ENCODE measurements around the gene ZFP36L1. TPM values are rescaled to one million over a fixed set of nuclear protein-coding genes. Genes with fewer than 3 reads are reported as not detected.
A peak's percentile ranks its signal among the peaks of the same experiment; 100 is the strongest.

The ZFP36L1 gene
- total RNA-seq, 2 donors from 2014 or later, result 233 to 326 TPM

DNA sequence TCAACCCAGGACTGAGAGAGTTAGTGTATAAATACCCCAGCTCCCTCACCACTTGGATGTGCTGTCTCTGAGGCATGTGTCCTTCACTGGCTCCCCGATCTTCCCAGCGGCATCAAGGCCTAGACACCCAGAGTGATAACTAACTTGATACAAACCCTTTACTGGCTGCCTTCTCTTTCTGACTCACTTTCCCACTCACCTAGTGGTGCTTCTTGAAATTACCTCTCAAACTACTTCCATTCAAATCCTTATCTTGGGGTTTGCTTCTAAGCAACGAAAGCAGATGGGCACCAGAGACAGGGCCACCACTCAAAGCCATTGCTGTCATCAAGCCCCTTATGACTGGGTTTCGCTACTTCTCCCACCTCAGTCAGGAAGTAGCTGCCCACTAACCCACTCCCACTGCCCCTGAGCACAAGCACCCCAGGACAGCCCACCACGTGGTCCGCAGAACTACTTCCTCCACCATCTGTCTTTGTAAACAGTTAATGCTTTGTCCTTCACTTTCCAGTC is 17.2 kb downstream of the ZFP36L1 start:
- Histone ChIP-seq H3K4me1 (ENCODE audit: control insufficient read depth in 1 of 2, low read depth in 2 of 2) (peaks cover 13 to 36% of the 10 kb centered on the region in 2 donors), H3K4me3 (no peak overlapping the region), H3K27ac (peak overlapping the region in 1 of 2 donors; percentile 49), H3K9me3 (no peaks in the 10 kb centered on the region), H3K27me3 (replicated peaks; ENCODE audit: insufficient read depth) (no peaks in the 10 kb centered on the region), H3K36me3 (no peaks in the 10 kb centered on the region)
- DNase-seq (ENCODE audit: low spot score) (no peak), ATAC-seq (ENCODE audit: insufficient number of reproducible peaks, low FRiP score, low read depth) (no peak)
- TF ChIP-seq, protein P1, sequence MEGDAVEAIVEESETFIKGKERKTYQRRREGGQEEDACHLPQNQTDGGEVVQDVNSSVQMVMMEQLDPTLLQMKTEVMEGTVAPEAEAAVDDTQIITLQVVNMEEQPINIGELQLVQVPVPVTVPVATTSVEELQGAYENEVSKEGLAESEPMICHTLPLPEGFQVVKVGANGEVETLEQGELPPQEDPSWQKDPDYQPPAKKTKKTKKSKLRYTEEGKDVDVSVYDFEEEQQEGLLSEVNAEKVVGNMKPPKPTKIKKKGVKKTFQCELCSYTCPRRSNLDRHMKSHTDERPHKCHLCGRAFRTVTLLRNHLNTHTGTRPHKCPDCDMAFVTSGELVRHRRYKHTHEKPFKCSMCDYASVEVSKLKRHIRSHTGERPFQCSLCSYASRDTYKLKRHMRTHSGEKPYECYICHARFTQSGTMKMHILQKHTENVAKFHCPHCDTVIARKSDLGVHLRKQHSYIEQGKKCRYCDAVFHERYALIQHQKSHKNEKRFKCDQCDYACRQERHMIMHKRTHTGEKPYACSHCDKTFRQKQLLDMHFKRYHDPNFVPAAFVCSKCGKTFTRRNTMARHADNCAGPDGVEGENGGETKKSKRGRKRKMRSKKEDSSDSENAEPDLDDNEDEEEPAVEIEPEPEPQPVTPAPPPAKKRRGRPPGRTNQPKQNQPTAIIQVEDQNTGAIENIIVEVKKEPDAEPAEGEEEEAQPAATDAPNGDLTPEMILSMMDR (IDR thresholded peaks at IDR 0.05), result no peak

DNA sequence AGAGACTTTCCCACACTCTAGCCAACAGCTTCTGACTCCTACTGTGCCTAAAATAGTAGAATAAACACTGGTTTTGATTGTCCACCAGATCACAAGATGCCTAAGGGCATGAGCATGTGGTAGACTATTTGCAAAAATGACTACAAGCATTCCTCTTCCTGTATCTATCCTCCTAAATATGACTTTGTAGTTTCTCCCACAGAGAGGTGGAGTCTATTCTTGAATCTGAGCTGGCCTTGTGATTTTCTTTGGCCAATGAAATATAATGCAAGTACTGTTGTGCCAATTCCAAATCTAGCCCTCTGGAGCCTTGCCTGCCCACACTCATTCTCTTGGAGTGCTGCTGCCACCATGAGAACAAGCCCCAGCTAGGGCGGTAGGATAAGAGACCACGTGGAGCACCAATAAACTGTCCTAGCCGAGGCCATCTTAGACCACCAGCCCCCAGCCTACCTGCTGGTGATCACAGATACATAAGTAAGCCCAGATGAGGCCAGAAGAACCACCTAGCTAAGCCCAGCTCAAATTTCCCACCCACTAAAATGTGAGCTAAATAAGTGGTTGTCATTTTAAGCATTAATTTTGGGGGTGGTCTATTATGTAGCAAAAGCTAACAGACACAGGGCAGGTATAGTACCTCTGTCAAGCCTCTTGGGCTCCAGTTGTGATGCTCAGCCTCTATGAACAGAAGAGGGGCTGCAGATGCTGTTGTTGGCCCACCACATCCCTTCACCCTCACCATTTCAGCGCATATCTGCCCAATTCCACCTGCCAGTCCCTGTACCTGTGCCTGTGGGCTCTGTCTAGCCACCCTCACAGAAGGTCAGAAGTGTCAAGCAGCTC is 17.9 kb downstream of the ZFP36L1 start:
- H3K27me3 ChIP-seq (replicated peaks; ENCODE audit: insufficient read depth), result no peaks in the 10 kb centered on the region
- ATAC-seq (ENCODE audit: insufficient number of reproducible peaks, low FRiP score, low read depth), result peak; percentile 89
- H3K9me3 ChIP-seq, result no peaks in the 10 kb centered on the region
- peaks cover 8 to 29% of the 10 kb centered on the region in 2 donors for H3K4me1 ChIP-seq (ENCODE audit: control insufficient read depth in 1 of 2, low read depth in 2 of 2)
- TF ChIP-seq, protein P1 (IDR thresholded peaks at IDR 0.05), result no peak
- peak overlapping the region in 1 of 2 donors; percentile 49 for H3K27ac ChIP-seq
- H3K36me3 ChIP-seq, result no peaks in the 10 kb centered on the region
- DNase-seq (ENCODE audit: low spot score), result no peak
- H3K4me3 ChIP-seq, result no peak overlapping the region

DNA sequence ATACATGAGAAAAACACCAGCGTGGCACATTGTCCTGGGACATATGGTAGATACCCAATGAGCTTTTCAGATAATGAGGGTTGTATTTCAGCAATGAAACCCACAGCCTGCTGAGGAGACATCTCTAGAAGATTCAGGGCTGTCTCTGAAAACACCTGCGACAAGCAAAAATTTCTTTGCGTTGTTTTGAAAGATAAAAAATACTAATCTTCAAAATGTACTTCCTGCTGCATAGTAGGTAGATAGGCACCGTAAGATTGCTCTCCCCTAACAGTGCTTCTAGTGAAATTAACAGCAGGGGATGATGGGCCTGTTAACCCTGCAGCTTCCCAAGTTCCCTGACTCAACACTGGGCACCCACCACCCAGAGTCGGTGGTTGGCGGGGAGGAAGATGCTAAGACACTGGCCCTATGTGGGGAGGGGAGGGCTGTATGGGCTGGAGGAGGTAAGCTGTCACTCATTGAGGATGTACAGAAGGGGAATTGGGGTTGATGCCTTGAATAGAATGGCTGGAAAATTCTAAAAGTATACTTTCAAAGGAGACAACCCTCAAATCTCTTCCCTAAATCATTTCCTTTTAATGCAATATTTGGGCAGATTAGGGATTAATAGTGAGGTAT is 20.0 kb downstream of the ZFP36L1 start:
- H3K4me3 ChIP-seq, result no peak overlapping the region
- H3K27me3 ChIP-seq (replicated peaks; ENCODE audit: insufficient read depth), result no peaks in the 10 kb centered on the region
- no peaks in the 10 kb centered on the region for H3K9me3 ChIP-seq
- peaks cover 4 to 21% of the 10 kb centered on the region in 2 donors for H3K4me1 ChIP-seq (ENCODE audit: control insufficient read depth in 1 of 2, low read depth in 2 of 2)
- no peak overlapping the region for H3K27ac ChIP-seq
- no peaks in the 10 kb centered on the region for H3K36me3 ChIP-seq
- DNase-seq (ENCODE audit: low spot score) (no peak), ATAC-seq (ENCODE audit: insufficient number of reproducible peaks, low FRiP score, low read depth) (no peak)
- TF ChIP-seq, protein P1 (IDR thresholded peaks at IDR 0.05), result no peak

DNA sequence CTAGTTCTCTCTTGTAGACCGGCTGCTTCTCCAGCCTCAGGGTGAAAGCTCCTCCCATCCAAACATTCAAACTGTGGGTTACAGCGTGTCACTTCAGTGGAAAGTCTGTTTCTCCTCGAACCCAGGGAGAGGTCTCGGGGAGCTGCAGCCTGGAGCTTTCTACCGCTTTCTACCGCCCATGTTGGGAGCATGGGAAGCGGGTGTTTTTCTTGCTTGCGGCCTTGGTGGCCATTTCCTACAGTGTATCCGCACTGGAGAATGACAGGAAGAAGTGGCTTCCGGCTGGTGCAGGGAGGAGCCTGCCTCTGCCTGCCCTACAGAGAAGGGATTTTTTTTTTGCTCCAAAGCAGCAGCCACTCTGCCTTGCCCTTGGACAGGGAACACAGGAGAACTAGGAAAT is 21.2 kb downstream of the ZFP36L1 start:
- TF ChIP-seq, protein P1 (IDR thresholded peaks at IDR 0.05), result no peak
- Histone ChIP-seq H3K27ac (peak overlapping the region in 1 of 2 donors; percentile 42), H3K4me3 (no peak overlapping the region), H3K9me3 (no peaks in the 10 kb centered on the region), H3K4me1 (ENCODE audit: control insufficient read depth in 1 of 2, low read depth in 2 of 2) (peaks cover 4 to 21% of the 10 kb centered on the region in 2 donors), H3K27me3 (replicated peaks; ENCODE audit: insufficient read depth) (no peaks in the 10 kb centered on the region), H3K36me3 (no peaks in the 10 kb centered on the region)
- DNase-seq (ENCODE audit: low spot score), result no peak
- ATAC-seq (ENCODE audit: insufficient number of reproducible peaks, low FRiP score, low read depth), result no peak

Data from thoracic aorta (tissue), 2 donors.